IMR-90 (cell line): Measurements from ENCODE around the gene MAP2. TPM values are rescaled to one million over a fixed set of nuclear protein-coding genes. Genes with fewer than 3 reads are reported as not detected.

Source experiments
- ATAC-seq: fragments of 200-7000 bp; cut with Tn5 transposase; 2 replicates; pipeline ENCODE4 v1.9.1; 2020; ENCODE audit warnings: low read depth, mild to moderate bottlenecking, moderate library complexity
- BruUV-seq: library from RNA; stranded (reverse); fragments of 400-500 nt; replicated peaks from 2 replicates; lab custom pipeline; 2021; lab: Mats Ljungman, UMichigan
- CTCF ChIA-PET: fragments of 300-600 bp; formaldehyde crosslinking; extraction: SDS; loops from one replicate; lab custom pipeline; 2021; ENCODE audit warnings: antibody characterized with exemption; lab: Yijun Ruan, JAX
- POLR2A ChIA-PET: fragments of 300-600 bp; sonication (Branson Sonifier 250); formaldehyde crosslinking; loops from one replicate; lab custom pipeline; 2022; ENCODE audit warnings: antibody characterized with exemption; ENCODE audit not compliant: unreplicated experiment; lab: Charles Lee
- DNase-seq: peaks from one replicate; pipeline ENCODE4 v3.0.0; 2013
- H2AFZ ChIP-seq: replicated peaks from 2 replicates; pipeline ENCODE3; 2013; ENCODE audit warnings: low read length, mild to moderate bottlenecking; ENCODE audit not compliant: poor library complexity
- H2AK5ac ChIP-seq: 2 replicates; pipeline ENCODE4 v1.6.1; 2013; ENCODE audit warnings: low read depth, low read length, inconsistent platforms
- H2AK9ac ChIP-seq: replicated peaks from 2 replicates; pipeline ENCODE3; 2013; ENCODE audit warnings: mild to moderate bottlenecking, low read depth, low read length, moderate library complexity; ENCODE audit not compliant: poor library complexity
- H2BK120ac ChIP-seq: 2 replicates; pipeline ENCODE4 v1.6.1; 2013; ENCODE audit warnings: low read depth, low read length, inconsistent platforms
- H2BK15ac ChIP-seq: 3 replicates; pipeline ENCODE4 v1.6.1; 2013; ENCODE audit warnings: low read depth, low read length, inconsistent platforms
- H2BK20ac ChIP-seq: 2 replicates; pipeline ENCODE4 v1.6.1; 2013; ENCODE audit warnings: low read depth, mild to moderate bottlenecking, inconsistent platforms, low read length, moderate library complexity
- H2BK5ac ChIP-seq: 2 replicates; pipeline ENCODE4 v1.6.1; 2013; ENCODE audit warnings: mild to moderate bottlenecking, low read depth, low read length, inconsistent platforms; ENCODE audit not compliant: poor library complexity, severe bottlenecking
- H3K14ac ChIP-seq: replicated peaks from 2 replicates; pipeline ENCODE4 v1.6.1; 2013; ENCODE audit warnings: low read depth, low read length, inconsistent platforms
- H3K18ac ChIP-seq: 2 replicates; pipeline ENCODE4 v1.6.1; 2013; ENCODE audit warnings: low read depth, low read length, control low read depth
- H3K23ac ChIP-seq: 2 replicates; pipeline ENCODE4 v1.6.1; 2013; ENCODE audit warnings: low read depth, low read length, inconsistent platforms
- H3K27ac ChIP-seq: 2 replicates; pipeline ENCODE4 v1.5.1; 2013; ENCODE audit warnings: mild to moderate bottlenecking, control low read depth, low read length; ENCODE audit not compliant: insufficient read depth
- H3K27me3 ChIP-seq: 2 replicates; pipeline ENCODE4 v1.6.1; 2013; ENCODE audit warnings: low read length; ENCODE audit not compliant: control insufficient read depth, insufficient read depth
- H3K36me3 ChIP-seq: 2 replicates; pipeline ENCODE4 v1.6.1; 2013; ENCODE audit warnings: low read length, mixed read lengths; ENCODE audit not compliant: control insufficient read depth, insufficient read depth
- H3K4ac ChIP-seq: 2 replicates; pipeline ENCODE4 v1.6.1; 2013; ENCODE audit warnings: low read depth, low read length, inconsistent platforms
- H3K4me1 ChIP-seq: 2 replicates; pipeline ENCODE4 v1.6.1; 2013; ENCODE audit warnings: low read length, mixed read lengths; ENCODE audit not compliant: control insufficient read depth, insufficient read depth
- H3K4me2 ChIP-seq: 2 replicates; pipeline ENCODE4 v1.6.1; 2013; ENCODE audit warnings: low read depth, mild to moderate bottlenecking, control low read depth, low read length, moderate library complexity
- H3K4me3 ChIP-seq: 2 replicates; pipeline ENCODE4 v1.5.1; 2013; ENCODE audit warnings: low read depth, mild to moderate bottlenecking, control low read depth, low read length, moderate library complexity; ENCODE audit not compliant: insufficient read depth
- H3K56ac ChIP-seq: 2 replicates; pipeline ENCODE4 v1.6.1; 2013; ENCODE audit warnings: low read length, inconsistent platforms; ENCODE audit not compliant: insufficient read depth; ENCODE audit errors: extremely low read depth
- H3K79me1 ChIP-seq, 2 experiments: 2 replicates each; pipeline ENCODE4 v1.6.1; 2013; ENCODE audit warnings: low read length in 2 of 2, inconsistent platforms in 1 of 2, low read depth in 1 of 2
- H3K9ac ChIP-seq: 2 replicates; pipeline ENCODE4 v1.6.1; 2013; ENCODE audit warnings: low read depth, low read length, control low read depth
- H3K9me1 ChIP-seq: 2 replicates; pipeline ENCODE4 v1.6.1; 2013; ENCODE audit warnings: low read length, inconsistent platforms; ENCODE audit not compliant: insufficient read depth
- H3K9me3 ChIP-seq: 2 replicates; pipeline ENCODE4 v1.6.1; 2013; ENCODE audit warnings: low read length; ENCODE audit not compliant: control insufficient read depth, insufficient read depth
- H4K20me1 ChIP-seq: 2 replicates; pipeline ENCODE4 v1.6.1; 2013; ENCODE audit warnings: low read length, inconsistent platforms; ENCODE audit not compliant: insufficient read depth
- H4K5ac ChIP-seq: 2 replicates; pipeline ENCODE4 v1.6.1; 2013; ENCODE audit warnings: mild to moderate bottlenecking, low read depth, low read length, control low read depth
- H4K8ac ChIP-seq, 2 experiments: 2 replicates each; pipeline ENCODE4 v1.6.1; 2013; ENCODE audit warnings: low read depth in 2 of 2, low read length in 2 of 2, control low read depth in 1 of 2, inconsistent platforms in 1 of 2
- H4K91ac ChIP-seq: 2 replicates; pipeline ENCODE4 v1.6.1; 2013; ENCODE audit warnings: low read depth, low read length, inconsistent platforms; ENCODE audit not compliant: insufficient read depth
- BHLHE40 ChIP-seq: fragments of 150-350 bp; IDR thresholded peaks from 2 replicates; pipeline ENCODE4 v1.6.1; 2016; ENCODE audit warnings: mild to moderate bottlenecking, low read depth, low read length
- CEBPB ChIP-seq: IDR thresholded peaks from 2 replicates; pipeline ENCODE4 v1.6.1; 2012; ENCODE audit warnings: low read depth, low read length, improper control_type of control experiment
- CHD1 ChIP-seq: IDR thresholded peaks from 2 replicates; pipeline ENCODE4 v1.6.1; 2012; ENCODE audit warnings: low read depth, low read length, improper control_type of control experiment
- FOS ChIP-seq: fragments of 150-350 bp; IDR thresholded peaks from 2 replicates; pipeline ENCODE4 v1.6.1; 2016; ENCODE audit warnings: low read depth, low read length
- MAFK ChIP-seq: IDR thresholded peaks from 2 replicates; pipeline ENCODE4 v1.6.1; 2012; ENCODE audit warnings: low read depth, low read length, improper control_type of control experiment
- MAZ ChIP-seq: IDR thresholded peaks from 2 replicates; pipeline ENCODE4 v1.6.1; 2012; ENCODE audit warnings: low read depth, mild to moderate bottlenecking, low read length, improper control_type of control experiment, moderate library complexity, borderline replicate concordance
- MXI1 ChIP-seq: IDR thresholded peaks from 2 replicates; pipeline ENCODE4 v1.6.1; 2012; ENCODE audit warnings: low read depth, mild to moderate bottlenecking, low read length, moderate library complexity, borderline replicate concordance
- NFE2L2 ChIP-seq: fragments of 150-350 bp; IDR thresholded peaks from 2 replicates; pipeline ENCODE4 v1.6.1; 2016; ENCODE audit warnings: low read depth, mild to moderate bottlenecking, low read length
- POLR2A ChIP-seq: IDR thresholded peaks from 2 replicates; pipeline ENCODE4 v1.6.1; 2012; ENCODE audit warnings: mild to moderate bottlenecking, low read depth, low read length
- RAD21 ChIP-seq: IDR thresholded peaks from 2 replicates; pipeline ENCODE4 v1.6.1; 2012; ENCODE audit warnings: low read length, improper control_type of control experiment
- RCOR1 ChIP-seq: IDR thresholded peaks from 2 replicates; pipeline ENCODE4 v1.6.1; 2012; ENCODE audit warnings: mild to moderate bottlenecking, low read length, improper control_type of control experiment; ENCODE audit not compliant: insufficient replicate concordance
- RFX5 ChIP-seq: IDR thresholded peaks from 2 replicates; pipeline ENCODE4 v1.8.0; 2012; ENCODE audit warnings: low read depth, mild to moderate bottlenecking, low read length, moderate library complexity
- SMC3 ChIP-seq: fragments of 150-350 bp; IDR thresholded peaks from 2 replicates; pipeline ENCODE4 v1.6.1; 2016; ENCODE audit warnings: low read depth, mild to moderate bottlenecking, antibody characterized with exemption, low read length, moderate library complexity
- WGBS, 2 experiments: methylation state at CpG; one replicate each; pipeline versions ENCODE4 v1.1.5 to v1.1.7; 2013; ENCODE audit warnings: missing lambda C conversion rate in 2 of 2; ENCODE audit not compliant: insufficient read length in 1 of 2; ENCODE audit errors: extremely low coverage in 2 of 2; 5-methylcytosine and 5-hydroxymethylcytosine counted together
- dilution Hi-C: fragments of 300-500 bp; cut with HindIII; formaldehyde crosslinking; loops from one replicate; pipeline ENCODE4 v1.14.3; 2018; ENCODE audit warnings: low sequenced_read_pairs; ENCODE audit not compliant: unreplicated experiment
- in situ Hi-C: fragments of 300-500 bp; cut with MboI; formaldehyde crosslinking; loops from 3 replicates; pipeline ENCODE4 v1.14.3; 2019; ENCODE audit warnings: low sequenced_read_pairs, inconsistent platforms, mixed read lengths
- intact Hi-C: fragments of 100-400 bp; cut with micrococcal nuclease; formaldehyde crosslinking; loops from 2 replicates; pipeline ENCODE4 v1.10.0; 2022
- polyA plus RNA-seq, 3 experiments: library from polyadenylated mRNA; depleted of rRNA; stranded (reverse); fragments of >200 nt; gene quantifications; 2 replicates each; pipeline ENCODE4 v1.2.3, GENCODE V29; 2012; ENCODE audit warnings: low replicate concordance in 1 of 3
- total RNA-seq: library from RNA; depleted of rRNA; stranded (reverse); fragments of >200 nt; gene quantifications from 2 replicates; pipeline ENCODE4 v1.2.3, GENCODE V29; 2012
- TF ChIP-seq, protein P1 (sequence below): fragments of 150-350 bp; IDR thresholded peaks from 2 replicates; pipeline ENCODE4 v1.6.1; 2017; ENCODE audit warnings: mild to moderate bottlenecking, antibody characterized with exemption, low read length, low read depth
- TF ChIP-seq, protein P2 (sequence below): fragments of 150-350 bp; IDR thresholded peaks from 2 replicates; pipeline ENCODE4 v1.6.1; 2016; ENCODE audit warnings: low read depth, mild to moderate bottlenecking, low read length, moderate library complexity, borderline replicate concordance
- TF ChIP-seq, protein P3 (sequence below): conservative IDR thresholded peaks from 2 replicates; pipeline ENCODE4 v1.5.1; 2012; ENCODE audit warnings: mild to moderate bottlenecking, low read depth, low read length, improper control_type of control experiment

The MAP2 gene
- total and polyA plus RNA-seq, 2 of the 4 experiments (the other 2 are of a cell fraction): 0.29 to 0.36 TPM

DNA sequence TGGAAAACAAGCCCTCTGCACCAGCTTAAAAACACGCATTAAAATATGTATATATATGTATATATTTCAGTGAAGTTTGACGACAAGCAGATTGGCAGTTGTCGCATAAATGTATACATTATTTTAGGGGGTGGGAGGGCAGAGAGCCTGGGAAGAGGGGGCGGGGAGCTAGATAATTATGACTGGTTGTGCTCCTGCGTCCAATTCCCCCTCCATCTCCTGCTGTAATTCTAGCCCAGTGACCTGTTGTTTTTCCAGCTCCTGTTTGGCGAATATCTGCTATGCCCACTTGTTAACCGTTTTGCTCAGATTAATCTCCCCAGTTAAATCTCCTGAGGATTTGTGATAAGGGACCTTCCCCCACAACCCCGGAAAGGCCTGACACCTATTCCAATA is 348.4 kb downstream of the MAP2 start:
- Histone ChIP-seq H3K9ac (no peak overlapping the region), H4K8ac (no peak overlapping the region), H3K36me3 (no peaks in the 10 kb centered on the region), H2BK15ac (no peak overlapping the region), H4K20me1 (no peaks in the 10 kb centered on the region), H2AFZ (no peak overlapping the region), H3K23ac (no peak overlapping the region), H3K18ac (no peak overlapping the region), H3K27ac (no peak overlapping the region), H3K4me1 (no peaks in the 10 kb centered on the region), H4K91ac (no peak overlapping the region), H2BK120ac (no peak overlapping the region), H3K4ac (no peak overlapping the region), H3K9me3 (no peaks in the 10 kb centered on the region; the same call in 1 of the 2 replicates), H3K56ac (no peak overlapping the region), H2AK9ac (no peak overlapping the region), H3K9me1 (no peaks in the 10 kb centered on the region), H4K5ac (no peak overlapping the region), H3K14ac (no peak overlapping the region), H3K4me3 (no peak overlapping the region), H3K4me2 (no peak overlapping the region), H2AK5ac (no peak overlapping the region), H2BK5ac (no peak overlapping the region), H2BK20ac (no peak overlapping the region), H3K27me3 (no peaks in the 10 kb centered on the region), H3K79me1 (no peaks in the 10 kb centered on the region)
- ChIA-PET CTCF (no interaction called here), POLR2A (no interaction called here)
- no TSS peak for BruUV-seq
- no CpG with 5 or more reads among the region's 8 CpGs for WGBS, 2 experiments
- dilution Hi-C loops: no loop called here
- in situ Hi-C loops: no loop called here
- ATAC-seq: no peak
- no peak for DNase-seq
- TF ChIP-seq RAD21: no peak
- no peak for TF ChIP-seq POLR2A
- TF ChIP-seq RFX5: no peak
- no peak for TF ChIP-seq MAZ
- TF ChIP-seq SMC3: no peak
- TF ChIP-seq NFE2L2: no peak
- no peak for TF ChIP-seq CHD1
- TF ChIP-seq, protein P1, sequence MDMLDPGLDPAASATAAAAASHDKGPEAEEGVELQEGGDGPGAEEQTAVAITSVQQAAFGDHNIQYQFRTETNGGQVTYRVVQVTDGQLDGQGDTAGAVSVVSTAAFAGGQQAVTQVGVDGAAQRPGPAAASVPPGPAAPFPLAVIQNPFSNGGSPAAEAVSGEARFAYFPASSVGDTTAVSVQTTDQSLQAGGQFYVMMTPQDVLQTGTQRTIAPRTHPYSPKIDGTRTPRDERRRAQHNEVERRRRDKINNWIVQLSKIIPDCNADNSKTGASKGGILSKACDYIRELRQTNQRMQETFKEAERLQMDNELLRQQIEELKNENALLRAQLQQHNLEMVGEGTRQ: no peak
- TF ChIP-seq, protein P2, sequence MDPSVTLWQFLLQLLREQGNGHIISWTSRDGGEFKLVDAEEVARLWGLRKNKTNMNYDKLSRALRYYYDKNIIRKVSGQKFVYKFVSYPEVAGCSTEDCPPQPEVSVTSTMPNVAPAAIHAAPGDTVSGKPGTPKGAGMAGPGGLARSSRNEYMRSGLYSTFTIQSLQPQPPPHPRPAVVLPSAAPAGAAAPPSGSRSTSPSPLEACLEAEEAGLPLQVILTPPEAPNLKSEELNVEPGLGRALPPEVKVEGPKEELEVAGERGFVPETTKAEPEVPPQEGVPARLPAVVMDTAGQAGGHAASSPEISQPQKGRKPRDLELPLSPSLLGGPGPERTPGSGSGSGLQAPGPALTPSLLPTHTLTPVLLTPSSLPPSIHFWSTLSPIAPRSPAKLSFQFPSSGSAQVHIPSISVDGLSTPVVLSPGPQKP: no peak
- TF ChIP-seq, protein P3, sequence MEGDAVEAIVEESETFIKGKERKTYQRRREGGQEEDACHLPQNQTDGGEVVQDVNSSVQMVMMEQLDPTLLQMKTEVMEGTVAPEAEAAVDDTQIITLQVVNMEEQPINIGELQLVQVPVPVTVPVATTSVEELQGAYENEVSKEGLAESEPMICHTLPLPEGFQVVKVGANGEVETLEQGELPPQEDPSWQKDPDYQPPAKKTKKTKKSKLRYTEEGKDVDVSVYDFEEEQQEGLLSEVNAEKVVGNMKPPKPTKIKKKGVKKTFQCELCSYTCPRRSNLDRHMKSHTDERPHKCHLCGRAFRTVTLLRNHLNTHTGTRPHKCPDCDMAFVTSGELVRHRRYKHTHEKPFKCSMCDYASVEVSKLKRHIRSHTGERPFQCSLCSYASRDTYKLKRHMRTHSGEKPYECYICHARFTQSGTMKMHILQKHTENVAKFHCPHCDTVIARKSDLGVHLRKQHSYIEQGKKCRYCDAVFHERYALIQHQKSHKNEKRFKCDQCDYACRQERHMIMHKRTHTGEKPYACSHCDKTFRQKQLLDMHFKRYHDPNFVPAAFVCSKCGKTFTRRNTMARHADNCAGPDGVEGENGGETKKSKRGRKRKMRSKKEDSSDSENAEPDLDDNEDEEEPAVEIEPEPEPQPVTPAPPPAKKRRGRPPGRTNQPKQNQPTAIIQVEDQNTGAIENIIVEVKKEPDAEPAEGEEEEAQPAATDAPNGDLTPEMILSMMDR: no peak
- TF ChIP-seq MAFK: no peak
- no peak for TF ChIP-seq BHLHE40
- no peak for TF ChIP-seq RCOR1
- no peak for TF ChIP-seq FOS
- no peak for TF ChIP-seq MXI1
- no peak for TF ChIP-seq CEBPB
- intact Hi-C loops: no loop called here
